ENCODE data around the gene HLCS. TPM values are rescaled to one million over a fixed set of nuclear protein-coding genes. Genes with fewer than 3 reads are reported as not detected.

HLCS gene
- polyA plus RNA-seq, 1 donor (not counting 4 experiments of a cell fraction or from before 2014, with no cell fraction given): 11.5 TPM

- Histone ChIP-seq H3K4me1 (ENCODE audit: control insufficient read depth, extremely low read depth, insufficient read depth, low read length) (peaks cover 18% of the 10 kb centered on the region), H3K36me3 (ENCODE audit: control insufficient read depth in 2 of 2, extremely low read depth in 1 of 2, insufficient read depth in 2 of 2, low read length in 2 of 2) (no peaks in the 10 kb centered on the region), H3K9ac (ENCODE audit: control insufficient read depth, extremely low read depth, insufficient read depth, low read length) (no peak overlapping the region), H4K20me1 (ENCODE audit: control insufficient read depth, extremely low read depth, insufficient read depth, low read length) (no peaks in the 10 kb centered on the region), H2AFZ (ENCODE audit: control insufficient read depth, low read length) (no peak overlapping the region), H3K4me2 (ENCODE audit: control insufficient read depth, extremely low read depth, insufficient read depth, low read depth, low read length) (no peak overlapping the region), H3K27me3 (ENCODE audit: control insufficient read depth, extremely low read depth, insufficient read depth, low read length) (no peaks in the 10 kb centered on the region), H3K79me2 (ENCODE audit: control insufficient read depth, insufficient read depth, low read length) (no peaks in the 10 kb centered on the region), H3K9me3 (ENCODE audit: control insufficient read depth, low read depth, low read length) (no peaks in the 10 kb centered on the region), H3K4me3 (ENCODE audit: control insufficient read depth in 2 of 3, extremely low read depth in 1 of 3, insufficient read depth in 2 of 3, low read depth in 1 of 3, low read length in 3 of 3) (no peak overlapping the region), H3K27ac (ENCODE audit: control insufficient read depth, insufficient read depth, low read length) (no peak overlapping the region), H3K9me1 (ENCODE audit: control insufficient read depth, extremely low read depth, insufficient read depth, low read length) (no peaks in the 10 kb centered on the region)
- TF ChIP-seq CTCF (optimal IDR thresholded peaks at IDR 0.05 in 1 of 3, IDR thresholded peaks at IDR 0.05 in 1 of 3, conservative IDR thresholded peaks at IDR 0.05 in 1 of 3; ENCODE audit: extremely low read depth in 1 of 3, insufficient read depth in 2 of 3, low read length in 3 of 3): no peak
- no peak for TF ChIP-seq EZH2 (IDR thresholded peaks at IDR 0.05; ENCODE audit: low read length)
- dilution Hi-C loops (cut with MboI; ENCODE audit: extremely low pct_ligation_motif_present, low sequenced_read_pairs): no loop called here
- DNase-seq (ENCODE audit: low read depth, low spot score) (no peak), FAIRE-seq (no peak)
Observed at GRCh38 chr21:36858320-36858957, 108.0 kb downstream of the HLCS start.

GRCh38 chr21:36856643-36857042 is 109.8 kb downstream of the HLCS start:
- Histone ChIP-seq H3K4me2 (ENCODE audit: control insufficient read depth, extremely low read depth, insufficient read depth, low read depth, low read length) (no peak overlapping the region), H3K9ac (ENCODE audit: control insufficient read depth, extremely low read depth, insufficient read depth, low read length) (no peak overlapping the region), H3K9me3 (ENCODE audit: control insufficient read depth, low read depth, low read length) (no peaks in the 10 kb centered on the region), H2AFZ (ENCODE audit: control insufficient read depth, low read length) (no peak overlapping the region), H3K36me3 (ENCODE audit: control insufficient read depth in 2 of 2, extremely low read depth in 1 of 2, insufficient read depth in 2 of 2, low read length in 2 of 2) (no peaks in the 10 kb centered on the region), H3K9me1 (ENCODE audit: control insufficient read depth, extremely low read depth, insufficient read depth, low read length) (no peaks in the 10 kb centered on the region), H4K20me1 (ENCODE audit: control insufficient read depth, extremely low read depth, insufficient read depth, low read length) (no peaks in the 10 kb centered on the region), H3K79me2 (ENCODE audit: control insufficient read depth, insufficient read depth, low read length) (no peaks in the 10 kb centered on the region), H3K27me3 (ENCODE audit: control insufficient read depth, extremely low read depth, insufficient read depth, low read length) (no peaks in the 10 kb centered on the region), H3K4me3 (ENCODE audit: control insufficient read depth in 2 of 3, extremely low read depth in 1 of 3, insufficient read depth in 2 of 3, low read depth in 1 of 3, low read length in 3 of 3) (no peak overlapping the region), H3K4me1 (ENCODE audit: control insufficient read depth, extremely low read depth, insufficient read depth, low read length) (peaks cover 18% of the 10 kb centered on the region), H3K27ac (ENCODE audit: control insufficient read depth, insufficient read depth, low read length) (no peak overlapping the region)
- FAIRE-seq (no peak), DNase-seq (ENCODE audit: low read depth, low spot score) (no peak)
- dilution Hi-C loops (cut with MboI; ENCODE audit: extremely low pct_ligation_motif_present, low sequenced_read_pairs): no loop called here
- TF ChIP-seq CTCF (optimal IDR thresholded peaks at IDR 0.05 in 1 of 3, IDR thresholded peaks at IDR 0.05 in 1 of 3, conservative IDR thresholded peaks at IDR 0.05 in 1 of 3; ENCODE audit: extremely low read depth in 1 of 3, insufficient read depth in 2 of 3, low read length in 3 of 3): no peak
- TF ChIP-seq EZH2 (IDR thresholded peaks at IDR 0.05; ENCODE audit: low read length): no peak
